Mesenchymal stem cell (in vitro differentiated cells and primary cell): ENCODE results near the gene CPZ.
"Not testable (repeated sequence)": the region's sequence is repeated elsewhere in the genome, so short reads cannot be mapped to it uniquely, and the experiment has no call there.

Experiments
- DNase-seq: peaks from one replicate; pipeline ENCODE4 v3.0.0-alpha.2; 2013
- H2AFZ ChIP-seq: one replicate; pipeline ENCODE4 v1.6.1; 2013; ENCODE audit warnings: low read depth, mild to moderate bottlenecking, control low read depth, inconsistent platforms, low read length, moderate library complexity
- H2AK5ac ChIP-seq: 2 replicates; pipeline ENCODE4 v1.6.1; 2013; ENCODE audit warnings: low read length, moderate library complexity, mild to moderate bottlenecking, inconsistent platforms; ENCODE audit not compliant: severe bottlenecking
- H2BK120ac ChIP-seq: one replicate; pipeline ENCODE4 v1.6.1; 2013; ENCODE audit warnings: low read depth, mild to moderate bottlenecking, inconsistent platforms, low read length, moderate library complexity
- H2BK12ac ChIP-seq, 2 experiments: one replicate each; pipeline ENCODE4 v1.6.1; 2013; ENCODE audit warnings: inconsistent platforms in 2 of 2, low read length in 2 of 2, mild to moderate bottlenecking in 2 of 2, moderate library complexity in 2 of 2, control low read depth in 1 of 2
- H2BK15ac ChIP-seq: one replicate; pipeline ENCODE4 v1.6.1; 2013; ENCODE audit warnings: mild to moderate bottlenecking, low read depth, inconsistent platforms; ENCODE audit not compliant: poor library complexity, severe bottlenecking
- H2BK5ac ChIP-seq: 2 replicates; pipeline ENCODE4 v1.6.1; 2013; ENCODE audit warnings: low read depth, mild to moderate bottlenecking, low read length, control low read depth, inconsistent platforms; ENCODE audit not compliant: poor library complexity, severe bottlenecking
- H3K14ac ChIP-seq, 2 experiments: one replicate each; pipeline ENCODE4 v1.6.1; 2013; ENCODE audit warnings: inconsistent platforms in 2 of 2, low read length in 2 of 2, control low read depth in 1 of 2, mild to moderate bottlenecking in 1 of 2, moderate library complexity in 1 of 2
- H3K18ac ChIP-seq, 2 experiments: one replicate each; pipeline ENCODE4 v1.6.1; 2013; ENCODE audit warnings: inconsistent platforms in 2 of 2, low read length in 2 of 2, control low read depth in 1 of 2, low read depth in 1 of 2, mild to moderate bottlenecking in 1 of 2
- H3K23ac ChIP-seq, 2 experiments: one replicate each; pipeline ENCODE4 v1.6.1; 2013; ENCODE audit warnings: inconsistent platforms in 2 of 2, low read length in 2 of 2, mild to moderate bottlenecking in 2 of 2, moderate library complexity in 2 of 2, control low read depth in 1 of 2
- H3K27ac ChIP-seq: 2 replicates; pipeline ENCODE4 v1.5.1; 2013; ENCODE audit warnings: mild to moderate bottlenecking, moderate library complexity, low read length, control low read depth, inconsistent platforms; ENCODE audit not compliant: poor library complexity, severe bottlenecking
- H3K27me3 ChIP-seq, 2 experiments: 2 replicates each; pipeline versions ENCODE4 v1.6.1 to v1.7.0; 2013; ENCODE audit warnings: low read length in 2 of 2, mild to moderate bottlenecking in 2 of 2, moderate library complexity in 2 of 2, control low read depth in 1 of 2, inconsistent platforms in 1 of 2; ENCODE audit not compliant: control insufficient read depth in 1 of 2, insufficient read depth in 1 of 2
- H3K36me3 ChIP-seq, 2 experiments: 2 replicates each; pipeline versions ENCODE4 v1.6.1 to v1.7.0; 2013; ENCODE audit warnings: low read length in 2 of 2, control low read depth in 1 of 2, inconsistent platforms in 1 of 2, low read depth in 1 of 2, mild to moderate bottlenecking in 1 of 2; ENCODE audit not compliant: insufficient read depth in 2 of 2, control insufficient read depth in 1 of 2
- H3K4ac ChIP-seq, 2 experiments: one replicate each; pipeline ENCODE4 v1.6.1; 2013; ENCODE audit warnings: inconsistent platforms in 2 of 2, low read length in 2 of 2, mild to moderate bottlenecking in 2 of 2, moderate library complexity in 2 of 2, control low read depth in 1 of 2, low read depth in 1 of 2
- H3K4me1 ChIP-seq: 2 replicates; pipeline ENCODE4 v1.6.1; 2013; ENCODE audit warnings: low read depth, low read length, control low read depth; ENCODE audit not compliant: control insufficient read depth, insufficient read depth
- H3K4me2 ChIP-seq: 2 replicates; pipeline ENCODE4 v1.6.1; 2013; ENCODE audit warnings: low read length, mild to moderate bottlenecking, inconsistent platforms; ENCODE audit not compliant: poor library complexity, severe bottlenecking
- H3K4me3 ChIP-seq, 2 experiments: 2 replicates each; pipeline versions ENCODE4 v1.5.1 to v1.7.0; 2013; ENCODE audit warnings: low read length in 2 of 2, mild to moderate bottlenecking in 2 of 2, control low read depth in 1 of 2, low read depth in 1 of 2; ENCODE audit not compliant: insufficient read depth in 1 of 2
- H3K79me1 ChIP-seq: replicated peaks from 2 replicates; pipeline ENCODE4 v1.6.1; 2013; ENCODE audit warnings: mild to moderate bottlenecking, control low read depth, low read length, inconsistent platforms; ENCODE audit not compliant: poor library complexity, severe bottlenecking
- H3K9ac ChIP-seq: 2 replicates; pipeline ENCODE4 v1.7.0; 2013; ENCODE audit warnings: mild to moderate bottlenecking, low read length, moderate library complexity
- H3K9me3 ChIP-seq: 2 replicates; pipeline ENCODE4 v1.7.0; 2013; ENCODE audit warnings: mild to moderate bottlenecking, low read length; ENCODE audit not compliant: control insufficient read depth
- H4K8ac ChIP-seq: one replicate; pipeline ENCODE4 v1.6.1; 2013; ENCODE audit warnings: inconsistent platforms, mild to moderate bottlenecking, low read length, moderate library complexity
- H4K91ac ChIP-seq: one replicate; pipeline ENCODE4 v1.6.1; 2013; ENCODE audit warnings: mild to moderate bottlenecking, low read length, inconsistent platforms
- WGBS: methylation state at CpG from one replicate; pipeline ENCODE4 v1.1.7; 2013; ENCODE audit warnings: mixed read lengths; 5-methylcytosine and 5-hydroxymethylcytosine counted together

The CPZ gene

DNA sequence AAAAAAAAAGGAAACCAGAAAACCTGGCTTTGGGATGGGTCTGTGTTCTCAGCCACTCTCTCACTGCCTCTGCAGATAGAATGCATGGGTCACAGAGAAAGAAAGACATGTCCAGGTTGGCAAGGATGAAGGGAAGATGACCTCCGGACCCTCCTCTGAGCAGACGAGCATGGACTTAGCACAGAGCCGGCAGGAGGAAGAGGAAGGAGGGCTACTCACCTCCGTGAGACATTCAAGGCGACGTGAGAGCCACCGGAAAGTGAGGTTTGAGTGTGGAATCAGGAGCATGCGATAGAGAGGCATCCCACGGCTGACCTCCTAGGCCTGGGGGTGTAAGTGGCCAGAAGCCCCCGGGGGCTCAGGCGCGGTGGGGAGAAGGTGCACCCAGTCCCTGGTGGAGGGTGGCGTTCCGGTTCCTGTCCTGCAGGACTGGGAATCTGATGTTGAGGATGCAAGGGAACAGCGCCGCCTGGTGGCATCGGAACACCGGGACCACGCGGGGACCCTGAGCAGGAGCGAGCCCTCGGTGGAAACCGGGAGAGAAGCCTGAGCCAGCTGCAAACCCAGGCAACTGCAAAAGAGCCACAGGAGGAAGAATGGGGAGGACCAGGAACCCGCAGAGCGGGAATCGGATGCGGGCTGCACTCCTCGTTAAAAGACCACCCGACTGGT lies 32.2 kb downstream of the CPZ start:
- not testable (repeated sequence) for H2AK5ac ChIP-seq, H3K27ac ChIP-seq, H4K8ac ChIP-seq, H2BK15ac ChIP-seq, H2AFZ ChIP-seq, H3K79me1 ChIP-seq, H3K18ac ChIP-seq, H3K27me3 ChIP-seq, H3K36me3 ChIP-seq, H3K4me3 ChIP-seq, H3K4ac ChIP-seq, H3K9me3 ChIP-seq, H3K9ac ChIP-seq, H3K4me1 ChIP-seq, H3K4me2 ChIP-seq, DNase-seq, H2BK5ac ChIP-seq, H4K91ac ChIP-seq, H3K14ac ChIP-seq, H2BK120ac ChIP-seq, H3K23ac ChIP-seq, H2BK12ac ChIP-seq
- WGBS: no CpG with 5 or more reads among the region's 29 CpGs

DNA sequence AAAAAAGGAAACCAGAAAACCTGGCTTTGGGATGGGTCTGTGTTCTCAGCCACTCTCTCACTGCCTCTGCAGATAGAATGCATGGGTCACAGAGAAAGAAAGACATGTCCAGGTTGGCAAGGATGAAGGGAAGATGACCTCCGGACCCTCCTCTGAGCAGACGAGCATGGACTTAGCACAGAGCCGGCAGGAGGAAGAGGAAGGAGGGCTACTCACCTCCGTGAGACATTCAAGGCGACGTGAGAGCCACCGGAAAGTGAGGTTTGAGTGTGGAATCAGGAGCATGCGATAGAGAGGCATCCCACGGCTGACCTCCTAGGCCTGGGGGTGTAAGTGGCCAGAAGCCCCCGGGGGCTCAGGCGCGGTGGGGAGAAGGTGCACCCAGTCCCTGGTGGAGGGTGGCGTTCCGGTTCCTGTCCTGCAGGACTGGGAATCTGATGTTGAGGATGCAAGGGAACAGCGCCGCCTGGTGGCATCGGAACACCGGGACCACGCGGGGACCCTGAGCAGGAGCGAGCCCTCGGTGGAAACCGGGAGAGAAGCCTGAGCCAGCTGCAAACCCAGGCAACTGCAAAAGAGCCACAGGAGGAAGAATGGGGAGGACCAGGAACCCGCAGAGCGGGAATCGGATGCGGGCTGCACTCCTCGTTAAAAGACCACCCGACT lies 37.8 kb downstream of the CPZ start:
- not testable (repeated sequence) for H4K91ac ChIP-seq, DNase-seq, H2BK120ac ChIP-seq, H3K9ac ChIP-seq, H3K27ac ChIP-seq, H3K18ac ChIP-seq, H4K8ac ChIP-seq, H2BK12ac ChIP-seq, H3K27me3 ChIP-seq, H3K79me1 ChIP-seq, H3K14ac ChIP-seq, H2BK15ac ChIP-seq, H3K4me2 ChIP-seq, H3K4ac ChIP-seq, H3K9me3 ChIP-seq, H2AFZ ChIP-seq, H3K4me1 ChIP-seq, H3K4me3 ChIP-seq, H2BK5ac ChIP-seq, H3K36me3 ChIP-seq, H2AK5ac ChIP-seq, H3K23ac ChIP-seq
- WGBS: no CpG with 5 or more reads among the region's 29 CpGs

DNA sequence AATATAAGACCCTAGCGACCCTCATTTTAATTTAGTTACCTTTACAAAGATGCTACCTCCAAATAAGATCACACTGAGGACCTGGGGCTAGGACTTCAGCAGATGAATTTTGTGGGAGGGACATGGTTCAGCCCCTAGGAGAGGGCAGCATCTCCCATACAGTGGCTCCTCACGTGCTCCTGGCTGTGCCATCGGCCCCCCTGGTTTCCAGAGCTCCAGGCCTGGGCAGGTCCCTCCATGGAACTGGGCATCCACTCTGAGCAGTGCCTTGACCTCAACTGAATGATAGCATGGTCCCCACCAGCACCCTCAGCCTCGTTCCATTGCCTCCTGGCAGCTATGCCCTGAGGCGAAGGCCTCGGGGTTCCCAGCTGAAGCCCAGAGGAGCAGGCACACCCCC lies 39.3 kb downstream of the CPZ start:
- no CpG with 5 or more reads among the region's 6 CpGs for WGBS
- not testable (repeated sequence) for H2BK120ac ChIP-seq, H3K4ac ChIP-seq, DNase-seq, H3K4me3 ChIP-seq, H2BK5ac ChIP-seq, H3K14ac ChIP-seq, H4K91ac ChIP-seq, H3K23ac ChIP-seq, H3K36me3 ChIP-seq, H3K27ac ChIP-seq, H3K4me1 ChIP-seq, H3K79me1 ChIP-seq, H2BK15ac ChIP-seq, H3K4me2 ChIP-seq, H3K18ac ChIP-seq, H3K27me3 ChIP-seq, H2AK5ac ChIP-seq, H4K8ac ChIP-seq, H3K9me3 ChIP-seq, H2AFZ ChIP-seq, H3K9ac ChIP-seq, H2BK12ac ChIP-seq

DNA sequence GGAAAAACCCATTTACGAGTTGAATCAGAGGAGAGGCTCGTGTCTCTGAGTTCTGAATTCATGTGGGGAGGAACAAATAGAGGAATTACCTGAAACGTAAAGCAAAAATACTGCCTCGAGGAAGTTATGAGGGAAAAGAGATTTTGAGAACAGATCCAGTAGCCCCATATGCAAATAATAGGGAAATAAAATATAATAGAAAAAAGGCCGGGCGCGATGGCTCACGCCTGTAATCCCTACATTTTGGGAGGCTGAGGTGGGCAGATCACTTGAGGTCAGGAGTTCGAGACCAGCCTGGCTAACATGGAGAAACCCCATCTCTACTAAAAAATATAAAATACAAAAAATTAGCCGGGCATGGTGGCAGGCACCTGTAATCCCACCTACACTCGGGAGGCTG lies 42.2 kb downstream of the CPZ start:
- not testable (repeated sequence) for H3K23ac ChIP-seq, H2BK12ac ChIP-seq, H3K4me1 ChIP-seq, H3K27ac ChIP-seq, H3K79me1 ChIP-seq, H3K14ac ChIP-seq, H2BK5ac ChIP-seq, H4K8ac ChIP-seq, H2BK120ac ChIP-seq, H3K4me3 ChIP-seq, H3K9me3 ChIP-seq, H2AK5ac ChIP-seq, H3K18ac ChIP-seq, H2AFZ ChIP-seq, H3K9ac ChIP-seq, H3K4ac ChIP-seq, H3K4me2 ChIP-seq, H2BK15ac ChIP-seq, DNase-seq, H4K91ac ChIP-seq, H3K36me3 ChIP-seq
- H3K27me3 ChIP-seq: peaks cover 0 to 16% of the 10 kb centered on the region in 2 experiments
- WGBS: no CpG with 5 or more reads among the region's 11 CpGs
